Fibroblast of lung (primary cell): ENCODE data around the gene H6PD.

Experiments
- CTCF ChIP-seq, 2 donors: IDR thresholded peaks in 1 of 2; conservative IDR thresholded peaks in 1 of 2; 1 replicate in 1 of 2; 2 replicates in 1 of 2; pipeline ENCODE4 v1.5.1; 2011 to 2012; ENCODE audit warnings: low read length in 2 of 2, control low read depth in 1 of 2, inconsistent platforms in 1 of 2, low read depth in 1 of 2, mild to moderate bottlenecking in 1 of 2
- EZH2 ChIP-seq: IDR thresholded peaks from 2 replicates; pipeline ENCODE4 v1.5.1; 2012; ENCODE audit warnings: low read length, control low read depth, mild to moderate bottlenecking; ENCODE audit errors: missing control alignments

GRCh38 chr1:9248341-9249262 lies 14.0 kb downstream of the H6PD start:
- TF ChIP-seq CTCF (conservative IDR thresholded peaks at IDR 0.05 in 1 of 2, IDR thresholded peaks at IDR 0.05 in 1 of 2; ENCODE audit: low read depth in 1 of 2, low read length in 2 of 2) (no peak), EZH2 (no peak)
